H1 (cell line): Measurements from ENCODE around the gene IKZF1.

Experiments
- CTCF ChIP-seq, 3 experiments: IDR thresholded peaks; 1 replicate in 2 of 3; 2 replicates in 1 of 3; pipeline versions ENCODE4 v1.5.1 to v1.6.1; 2011; ENCODE audit warnings: low read length in 3 of 3, mild to moderate bottlenecking in 3 of 3, inconsistent platforms in 2 of 3, low read depth in 1 of 3, moderate library complexity in 1 of 3; ENCODE audit not compliant: insufficient read depth in 1 of 3; ENCODE audit errors: control extremely low read depth in 1 of 3
- EZH2 ChIP-seq: fragments of 200-600 bp; sonication (generic); IDR thresholded peaks from 2 replicates; pipeline ENCODE4 v1.7.1; 2012; ENCODE audit warnings: low read depth, mild to moderate bottlenecking, moderate library complexity, low read length, inconsistent platforms; ENCODE audit not compliant: severe bottlenecking
- GTF2F1 ChIP-seq: IDR thresholded peaks from 2 replicates; pipeline ENCODE4 v1.6.1; 2012; ENCODE audit warnings: low read depth, low read length, improper control_type of control experiment, borderline replicate concordance
- TAF1 ChIP-seq: IDR thresholded peaks from 2 replicates; pipeline ENCODE4 v1.6.1; 2011; ENCODE audit warnings: mild to moderate bottlenecking, low read depth, low read length
- YY1 ChIP-seq: IDR thresholded peaks from 2 replicates; pipeline ENCODE4 v1.6.1; 2011; ENCODE audit warnings: low read depth, mild to moderate bottlenecking, low read length
- ZNF274 ChIP-seq: IDR thresholded peaks from 2 replicates; pipeline ENCODE4 v1.7.0; 2012; ENCODE audit warnings: low read length, borderline replicate concordance; ENCODE audit errors: extremely low read depth
- TF ChIP-seq, protein P1 (sequence below): IDR thresholded peaks from 2 replicates; pipeline ENCODE4 v1.6.1; 2012; ENCODE audit warnings: inconsistent platforms

- TF ChIP-seq CTCF (IDR thresholded peaks at IDR 0.05; ENCODE audit: control extremely low read depth in 1 of 3, insufficient read depth in 1 of 3, low read depth in 1 of 3, low read length in 3 of 3), result no peak
- TF ChIP-seq TAF1, result no peak
- no peak for TF ChIP-seq ZNF274
- TF ChIP-seq, protein P1, sequence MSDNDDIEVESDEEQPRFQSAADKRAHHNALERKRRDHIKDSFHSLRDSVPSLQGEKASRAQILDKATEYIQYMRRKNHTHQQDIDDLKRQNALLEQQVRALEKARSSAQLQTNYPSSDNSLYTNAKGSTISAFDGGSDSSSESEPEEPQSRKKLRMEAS, result no peak
- TF ChIP-seq GTF2F1, result no peak
- TF ChIP-seq YY1, result no peak
- no peak for TF ChIP-seq EZH2
Measured at GRCh38 chr7:50262916-50263690, 41.4 kb upstream of the IKZF1 start.
